ENCODE measurements around the gene SLC5A11. TPM values are rescaled to one million over a fixed set of nuclear protein-coding genes. Genes with fewer than 3 reads are reported as not detected.

Gene SLC5A11
- total and polyA plus RNA-seq, 2 of the 13 experiments (the other 11 are each of a cell fraction or from before 2014, with no cell fraction given) = 1.2 to 3.3 TPM

GRCh38 chr16:24846548-24847357, 990 bp downstream of the SLC5A11 start (continued):
- no peak for TF ChIP-seq ZNF431 (CRISPR knock-in tag; IDR thresholded peaks at IDR 0.05; ENCODE audit: borderline replicate concordance, low read depth)
- TF ChIP-seq ZBTB38 (CRISPR knock-in tag; IDR thresholded peaks at IDR 0.05) = no peak
- TF ChIP-seq ZNF737 (CRISPR knock-in tag; IDR thresholded peaks at IDR 0.05; ENCODE audit: borderline replicate concordance) = no peak
- TF ChIP-seq U2AF2 (IDR thresholded peaks at IDR 0.05; ENCODE audit: low read depth, low read length) = peak; percentile 54; the same call in 1 of the 2 replicates
- TF ChIP-seq GATAD2A (CRISPR knock-in tag; IDR thresholded peaks at IDR 0.05) = no peak
- TF ChIP-seq ARNT (IDR thresholded peaks at IDR 0.05) = 0 out of 2 replicates have a peak, but pooled peaks have one; percentile 45
- no peak; the same call in 1 of the 2 replicates for TF ChIP-seq ZSCAN31 (CRISPR knock-in tag; IDR thresholded peaks at IDR 0.05; ENCODE audit: low read depth)
- TF ChIP-seq ZNF746 (CRISPR knock-in tag; IDR thresholded peaks at IDR 0.05) = no peak
- TF ChIP-seq ZNF768 (CRISPR knock-in tag; IDR thresholded peaks at IDR 0.05) = no peak
- no peak for TF ChIP-seq EHMT2 (IDR thresholded peaks at IDR 0.05; ENCODE audit: borderline replicate concordance, low read depth, low read length)
- peak; percentile 58; the same call in 1 of the 2 replicates for TF ChIP-seq ZNF512 (CRISPR knock-in tag; IDR thresholded peaks at IDR 0.05)
- 0 out of 2 replicates have a peak, but pooled peaks have one; percentile 45 for TF ChIP-seq ZNF30 (CRISPR knock-in tag; IDR thresholded peaks at IDR 0.05)
- no peak for TF ChIP-seq ZSCAN30 (CRISPR knock-in tag; IDR thresholded peaks at IDR 0.05)
- TF ChIP-seq NCOA1 (CRISPR knock-in tag; IDR thresholded peaks at IDR 0.05) = no peak
- 0 out of 2 replicates have a peak, but pooled peaks have one; percentile 1 for TF ChIP-seq RCOR2 (CRISPR knock-in tag; IDR thresholded peaks at IDR 0.05)
- 0 out of 2 replicates have a peak, but pooled peaks have one; percentile 28 for TF ChIP-seq ZNF136 (CRISPR knock-in tag; IDR thresholded peaks at IDR 0.05; ENCODE audit: low read depth)
- no peak for TF ChIP-seq MED1 (CRISPR knock-in tag; IDR thresholded peaks at IDR 0.05)
- TF ChIP-seq MTF2 (CRISPR knock-in tag; IDR thresholded peaks at IDR 0.05; ENCODE audit: borderline replicate concordance) = no peak
- no peak for TF ChIP-seq KDM3A (CRISPR knock-in tag; IDR thresholded peaks at IDR 0.05; ENCODE audit: low read depth)
- TF ChIP-seq CCAR2 (optimal IDR thresholded peaks at IDR 0.05; ENCODE audit: low read depth, low read length) = no peak
- TF ChIP-seq SOX6 (IDR thresholded peaks at IDR 0.05) = 0 out of 2 replicates have a peak, but pooled peaks have one; percentile 34
- TF ChIP-seq SOX6 (CRISPR knock-in tag; IDR thresholded peaks at IDR 0.05) = no peak

Measured in HepG2 (cell line).